HG03095 (cell line): ENCODE results near the gene TMED10.
"Not testable (repeated sequence)": the region's sequence is repeated elsewhere in the genome, so short reads cannot be mapped to it uniquely, and the experiment has no call there.

Experiments
- ATAC-seq: cut with Tn5 transposase; IDR thresholded peaks from one replicate; pipeline ENCODE4 v1.9.1; 2021; ENCODE audit warnings: moderate library complexity; ENCODE audit not compliant: unreplicated experiment

Gene TMED10

GRCh38 chr14:75128596-75128990 is 47.8 kb downstream of the TMED10 start:
- ATAC-seq: no peak

DNA sequence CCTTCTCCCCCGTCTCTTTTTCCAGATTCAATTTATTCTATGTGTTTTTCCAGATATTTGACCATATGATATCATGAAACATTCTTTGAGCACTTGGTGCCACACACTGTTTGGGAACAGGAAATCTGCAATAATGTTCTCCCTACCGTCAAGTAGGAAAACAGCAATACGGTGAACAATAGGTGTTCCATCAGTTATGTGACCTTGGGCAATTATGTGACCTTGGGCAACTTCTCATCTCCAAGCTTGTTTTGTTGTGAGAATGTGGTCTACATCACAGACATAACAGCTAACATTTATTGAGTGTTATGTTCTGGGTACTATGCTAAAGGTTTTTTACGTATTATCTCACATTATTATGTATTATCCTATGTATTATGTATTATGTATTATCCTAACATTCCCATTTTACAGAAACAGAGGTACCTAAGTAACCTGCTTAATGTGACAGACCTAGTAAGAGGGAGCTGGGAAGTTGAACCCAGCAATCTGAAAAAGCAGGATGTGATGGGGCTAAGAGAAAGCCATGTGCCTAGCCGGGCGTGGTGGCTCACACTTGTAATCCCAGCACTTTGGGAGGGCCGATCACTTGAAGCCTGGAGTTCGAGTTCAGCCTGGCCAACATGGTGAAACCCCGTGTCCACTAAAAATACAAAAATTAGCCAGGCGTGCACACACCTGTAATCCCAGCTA is 48.4 kb downstream of the TMED10 start:
- ATAC-seq: no peak

DNA sequence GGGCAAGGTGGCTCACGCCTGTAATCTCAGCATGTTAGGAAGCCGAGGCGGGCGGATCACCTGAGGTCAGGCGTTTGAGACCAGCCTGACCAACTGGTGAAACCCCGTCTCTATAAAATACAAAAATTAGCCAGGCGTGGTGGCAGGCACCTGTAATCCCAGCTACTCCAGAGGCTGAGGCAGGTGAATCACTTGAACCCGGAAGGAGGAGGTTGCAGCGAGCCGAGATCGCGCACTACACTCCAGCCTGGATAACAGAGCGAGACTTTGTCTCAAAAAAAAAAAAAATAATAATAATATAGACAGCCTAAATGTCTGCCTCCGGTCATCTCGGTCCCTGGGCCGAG is 49.0 kb downstream of the TMED10 start:
- not testable (repeated sequence) for ATAC-seq

- ATAC-seq: peak; percentile 85
Measured at GRCh38 chr14:75126679-75127473, 49.5 kb downstream of the TMED10 start, which contains the start of gene NEK9. Gene NEK9 (minus strand): TSS chr14:75127048. CDS start chr14:75126921, 127 bp downstream.

GRCh38 chr14:75126121-75126544 is 50.3 kb downstream of the TMED10 start:
- no peak for ATAC-seq

GRCh38 chr14:75125617-75126016 is 50.8 kb downstream of the TMED10 start:
- ATAC-seq: no peak

GRCh38 chr14:75123991-75124390 is 52.4 kb downstream of the TMED10 start:
- ATAC-seq: no peak

DNA sequence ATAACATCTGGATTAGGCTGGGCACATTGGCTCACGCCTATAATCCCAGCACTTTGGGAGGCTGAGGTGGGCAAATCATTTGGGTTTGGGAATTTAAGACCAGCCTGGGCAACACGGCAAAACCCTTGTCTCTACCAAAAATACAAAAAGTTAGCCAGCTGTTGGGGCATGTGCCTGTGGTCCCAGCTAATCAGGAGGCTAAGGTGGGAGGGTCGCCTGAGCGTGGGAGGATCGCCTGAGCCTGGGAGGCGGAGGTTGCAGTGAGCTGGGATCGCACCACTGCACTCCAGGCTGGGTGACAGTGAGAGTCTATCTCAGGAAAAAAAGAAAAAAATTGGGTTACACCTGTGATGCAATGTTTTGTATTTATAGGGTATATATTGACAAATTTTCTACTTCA is 54.9 kb downstream of the TMED10 start:
- no peak for ATAC-seq

- no peak for ATAC-seq
Measured at GRCh38 chr14:75120541-75121291, 55.7 kb downstream of the TMED10 start.

DNA sequence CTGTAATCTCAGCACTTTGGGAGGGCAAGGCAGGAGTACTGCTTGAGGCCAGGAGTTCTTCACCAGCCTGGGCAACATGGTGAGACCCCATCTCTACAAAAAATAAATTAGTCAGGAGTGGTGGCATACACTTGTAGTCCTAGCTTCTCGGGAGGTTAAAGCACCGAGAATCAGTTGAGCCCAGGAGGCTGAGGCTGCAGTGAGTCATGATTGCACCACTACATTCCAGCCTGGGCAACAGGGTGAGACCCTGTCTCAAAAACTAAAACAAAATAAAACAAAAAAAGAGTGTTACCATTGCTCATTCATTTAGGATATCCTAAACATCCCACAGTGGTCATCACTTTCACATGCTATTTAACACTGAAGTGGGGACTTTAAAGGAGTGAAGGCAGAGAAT is 57.4 kb downstream of the TMED10 start:
- no peak for ATAC-seq

DNA sequence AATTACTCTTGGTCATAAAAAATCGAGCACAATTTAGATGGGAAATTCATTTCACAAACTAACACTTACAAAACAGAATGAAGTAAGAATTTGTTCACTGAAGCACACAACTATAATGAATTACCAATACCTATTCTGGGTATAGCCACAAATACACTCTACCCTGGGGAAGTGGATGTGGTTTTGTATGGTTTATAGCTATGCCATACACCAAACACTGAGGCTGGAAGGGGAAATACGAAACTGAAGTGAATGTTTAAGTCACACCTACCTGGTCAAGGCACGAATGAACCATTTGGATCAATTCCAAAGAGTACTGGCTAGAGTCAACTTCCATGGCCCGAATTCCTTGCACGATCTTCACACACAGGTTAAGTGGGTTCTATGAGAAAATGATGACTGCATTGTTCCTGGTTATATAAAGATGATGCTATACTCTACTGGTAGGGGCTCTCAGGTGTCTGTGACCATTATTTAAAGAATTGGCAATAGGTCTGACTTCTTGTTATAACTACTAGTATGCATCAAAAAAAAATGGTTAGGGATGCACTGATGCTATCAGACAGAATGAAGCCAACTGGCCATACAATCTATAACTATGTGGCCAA is 62.4 kb downstream of the TMED10 start:
- ATAC-seq: no peak

GRCh38 chr14:75109877-75110276 is 66.5 kb downstream of the TMED10 start:
- ATAC-seq: no peak

DNA sequence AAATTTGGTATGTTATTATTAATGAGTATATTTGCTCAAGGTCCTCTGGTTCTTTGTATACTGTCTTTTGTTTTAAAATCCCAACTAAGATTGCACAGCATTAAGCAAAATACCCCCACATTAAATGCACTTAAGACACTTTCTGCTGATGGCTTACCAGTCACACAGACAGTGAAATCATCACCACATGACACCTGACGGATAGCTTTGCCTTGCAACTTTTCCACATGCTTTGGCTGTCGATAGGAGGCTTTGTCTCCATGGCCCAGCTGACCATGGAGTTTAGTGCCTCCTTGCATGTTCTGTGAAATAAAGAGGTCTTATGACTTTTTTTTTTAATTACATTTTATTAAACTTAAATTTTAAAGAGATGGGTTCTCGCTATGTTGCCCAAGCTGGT is 69.2 kb downstream of the TMED10 start:
- ATAC-seq: no peak

GRCh38 chr14:75101491-75101890 is 74.9 kb downstream of the TMED10 start:
- no peak for ATAC-seq

- ATAC-seq: no peak
Measured at GRCh38 chr14:75098682-75099081, 77.7 kb downstream of the TMED10 start.

GRCh38 chr14:75098212-75098611 is 78.2 kb downstream of the TMED10 start:
- ATAC-seq: no peak

GRCh38 chr14:75096959-75097358 is 79.5 kb downstream of the TMED10 start:
- ATAC-seq: no peak

GRCh38 chr14:75095690-75096089 is 80.7 kb downstream of the TMED10 start:
- ATAC-seq: no peak

DNA sequence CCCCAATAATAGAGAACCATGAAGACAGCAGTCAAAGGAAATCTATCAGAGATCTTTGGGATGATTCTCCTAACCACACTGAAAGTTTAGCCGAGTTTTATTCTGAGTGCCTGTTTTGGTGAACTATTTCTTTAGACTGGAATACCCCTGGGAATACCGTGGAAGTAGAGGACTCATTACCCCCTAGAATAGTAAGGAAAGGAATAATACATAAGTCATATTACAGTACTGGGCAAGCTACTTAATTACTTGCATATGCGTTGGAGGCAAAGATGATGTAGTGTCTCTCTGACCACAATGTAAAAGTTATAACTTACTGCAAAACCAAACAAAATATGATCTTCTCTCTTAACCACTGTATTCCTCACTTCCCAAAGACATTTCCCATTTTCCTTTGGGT is 81.5 kb downstream of the TMED10 start:
- ATAC-seq: no peak

- ATAC-seq: no peak
Measured at GRCh38 chr14:75092698-75093097, 83.7 kb downstream of the TMED10 start.

- no peak for ATAC-seq
Measured at GRCh38 chr14:75091251-75091650, 85.2 kb downstream of the TMED10 start.
